ENCODE measurements around the gene NFYB.
"Not testable (repeated sequence)": the region's sequence is repeated elsewhere in the genome, so short reads cannot be mapped to it uniquely, and the experiment has no call there.

NFYB gene

DNA sequence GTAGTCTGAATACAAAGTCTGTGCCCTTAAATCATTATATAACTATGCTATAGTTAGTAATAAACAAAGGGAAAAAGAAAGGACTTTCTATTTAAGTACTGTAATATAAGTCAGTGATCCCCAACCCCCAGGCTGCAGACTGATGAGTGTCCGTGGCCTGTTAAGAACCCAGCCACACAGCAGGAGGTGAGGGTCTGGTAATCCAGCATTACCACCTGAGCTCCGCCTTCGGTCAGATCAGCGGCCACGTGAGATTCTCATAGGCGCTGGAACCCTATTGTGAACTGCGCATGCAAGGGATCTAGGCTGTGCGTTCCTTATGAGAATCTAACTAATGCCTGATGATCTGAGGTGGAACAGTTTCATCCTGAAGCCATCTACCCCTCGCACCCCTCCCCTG, 15.7 kb downstream of the NFYB start:
- H3K27me3 ChIP-seq (ENCODE audit: control insufficient read depth in 2 of 2, insufficient read depth in 2 of 2, low read length in 2 of 2), result no peaks in the 10 kb centered on the region
- H3K27ac ChIP-seq (ENCODE audit: low read depth in 2 of 2, low read length in 2 of 2), result no peak overlapping the region
- no peak overlapping the region for H3K9ac ChIP-seq (ENCODE audit: low read depth in 1 of 2, low read length in 2 of 2)
- no peaks in the 10 kb centered on the region for H3K9me3 ChIP-seq (ENCODE audit: control insufficient read depth in 2 of 2, low read length in 2 of 2)
- H3K4me1 ChIP-seq (ENCODE audit: control insufficient read depth in 2 of 2, insufficient read depth in 2 of 2, low read length in 2 of 2), result no peaks in the 10 kb centered on the region
- H3K4me3 ChIP-seq (ENCODE audit: low read length in 2 of 2), result no peak overlapping the region
- H3K36me3 ChIP-seq (ENCODE audit: control insufficient read depth in 2 of 2, insufficient read depth in 2 of 2, low read length in 2 of 2), result peaks cover 22 to 41% of the 10 kb centered on the region in 2 donors

DNA sequence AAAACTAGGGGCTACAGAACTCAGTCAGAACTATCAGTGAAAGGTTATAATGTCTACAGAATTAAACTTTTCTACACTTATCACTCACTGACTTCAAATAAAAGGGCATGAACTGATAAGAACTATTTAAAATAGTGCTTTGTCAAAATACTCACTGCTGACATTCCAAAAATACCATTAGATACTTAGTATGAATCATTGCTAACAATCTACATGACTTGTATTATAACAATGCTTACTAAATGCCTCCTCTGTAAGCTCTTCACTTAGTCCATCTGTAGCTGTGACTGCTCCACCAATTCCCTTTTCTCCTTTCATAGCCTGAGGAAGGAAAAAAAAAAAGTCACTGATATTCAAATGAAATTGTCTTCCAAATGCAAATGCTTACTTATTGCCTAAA, 17.0 kb downstream of the NFYB start:
- Histone ChIP-seq H3K27ac (ENCODE audit: low read depth in 2 of 2, low read length in 2 of 2) (no peak overlapping the region), H3K27me3 (ENCODE audit: control insufficient read depth in 2 of 2, insufficient read depth in 2 of 2, low read length in 2 of 2) (no peaks in the 10 kb centered on the region), H3K9ac (ENCODE audit: low read depth in 1 of 2, low read length in 2 of 2) (no peak overlapping the region), H3K4me3 (ENCODE audit: low read length in 2 of 2) (no peak overlapping the region), H3K36me3 (ENCODE audit: control insufficient read depth in 2 of 2, insufficient read depth in 2 of 2, low read length in 2 of 2) (peaks cover 16 to 40% of the 10 kb centered on the region in 2 donors), H3K9me3 (ENCODE audit: control insufficient read depth in 2 of 2, low read length in 2 of 2) (no peaks in the 10 kb centered on the region), H3K4me1 (ENCODE audit: control insufficient read depth in 2 of 2, insufficient read depth in 2 of 2, low read length in 2 of 2) (no peaks in the 10 kb centered on the region)

- Histone ChIP-seq H3K4me1 (ENCODE audit: control insufficient read depth in 2 of 2, insufficient read depth in 2 of 2, low read length in 2 of 2) (no peaks in the 10 kb centered on the region), H3K27ac (ENCODE audit: low read depth in 2 of 2, low read length in 2 of 2) (no peak overlapping the region), H3K4me3 (ENCODE audit: low read length in 2 of 2) (no peak overlapping the region), H3K9me3 (ENCODE audit: control insufficient read depth in 2 of 2, low read length in 2 of 2) (no peaks in the 10 kb centered on the region), H3K36me3 (ENCODE audit: control insufficient read depth in 2 of 2, insufficient read depth in 2 of 2, low read length in 2 of 2) (peaks cover 14% of the 10 kb centered on the region in 2 donors), H3K9ac (ENCODE audit: low read depth in 1 of 2, low read length in 2 of 2) (no peak overlapping the region), H3K27me3 (ENCODE audit: control insufficient read depth in 2 of 2, insufficient read depth in 2 of 2, low read length in 2 of 2) (no peaks in the 10 kb centered on the region)
These were observed 22.4 kb downstream of the NFYB start for GRCh38 chr12:104115587-104115975.

DNA sequence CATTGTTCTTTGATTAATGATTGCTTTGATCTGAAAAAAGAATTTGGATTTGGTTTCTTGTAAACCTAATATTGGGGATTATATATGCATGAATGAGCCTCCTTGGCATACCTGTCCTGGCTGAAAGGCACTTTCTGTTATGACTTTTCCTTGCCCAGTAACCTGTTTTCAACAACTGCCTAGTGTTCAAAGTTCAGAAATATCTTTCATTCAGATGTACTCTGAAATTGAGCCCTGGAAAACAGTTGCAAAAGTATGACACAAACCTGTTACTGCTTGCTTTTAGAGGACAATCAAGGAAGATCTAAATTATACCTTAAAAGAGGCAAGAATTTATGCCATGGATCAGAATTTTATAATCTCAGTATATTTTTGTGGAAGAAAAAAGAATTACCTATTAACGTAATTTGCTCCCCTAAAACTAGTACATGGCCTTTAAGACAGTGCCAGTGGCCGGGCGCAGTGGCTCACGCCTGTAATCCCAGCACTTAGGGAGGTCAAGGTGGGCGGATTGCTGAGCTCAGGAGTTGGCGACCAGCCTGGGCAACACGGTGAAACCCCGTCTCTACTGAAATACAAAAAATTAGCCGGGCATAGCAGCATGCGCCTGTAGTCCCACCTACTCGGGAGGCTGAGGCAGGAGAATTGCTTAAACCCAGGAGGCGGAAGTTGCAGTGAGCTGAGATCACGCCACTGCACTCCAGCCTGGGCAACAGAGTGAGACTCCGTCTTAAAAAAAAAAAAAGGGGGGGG, 23.0 kb downstream of the NFYB start:
- not testable (repeated sequence) for H3K27me3 ChIP-seq (ENCODE audit: control insufficient read depth in 2 of 2, insufficient read depth in 2 of 2, low read length in 2 of 2); H3K27ac ChIP-seq (ENCODE audit: low read depth in 2 of 2, low read length in 2 of 2); H3K4me3 ChIP-seq (ENCODE audit: low read length in 2 of 2); H3K9me3 ChIP-seq (ENCODE audit: control insufficient read depth in 2 of 2, low read length in 2 of 2); H3K9ac ChIP-seq (ENCODE audit: low read depth in 1 of 2, low read length in 2 of 2); H3K4me1 ChIP-seq (ENCODE audit: control insufficient read depth in 2 of 2, insufficient read depth in 2 of 2, low read length in 2 of 2)
- H3K36me3 ChIP-seq (ENCODE audit: control insufficient read depth in 2 of 2, insufficient read depth in 2 of 2, low read length in 2 of 2), result peaks cover 9 to 11% of the 10 kb centered on the region in 2 donors

DNA sequence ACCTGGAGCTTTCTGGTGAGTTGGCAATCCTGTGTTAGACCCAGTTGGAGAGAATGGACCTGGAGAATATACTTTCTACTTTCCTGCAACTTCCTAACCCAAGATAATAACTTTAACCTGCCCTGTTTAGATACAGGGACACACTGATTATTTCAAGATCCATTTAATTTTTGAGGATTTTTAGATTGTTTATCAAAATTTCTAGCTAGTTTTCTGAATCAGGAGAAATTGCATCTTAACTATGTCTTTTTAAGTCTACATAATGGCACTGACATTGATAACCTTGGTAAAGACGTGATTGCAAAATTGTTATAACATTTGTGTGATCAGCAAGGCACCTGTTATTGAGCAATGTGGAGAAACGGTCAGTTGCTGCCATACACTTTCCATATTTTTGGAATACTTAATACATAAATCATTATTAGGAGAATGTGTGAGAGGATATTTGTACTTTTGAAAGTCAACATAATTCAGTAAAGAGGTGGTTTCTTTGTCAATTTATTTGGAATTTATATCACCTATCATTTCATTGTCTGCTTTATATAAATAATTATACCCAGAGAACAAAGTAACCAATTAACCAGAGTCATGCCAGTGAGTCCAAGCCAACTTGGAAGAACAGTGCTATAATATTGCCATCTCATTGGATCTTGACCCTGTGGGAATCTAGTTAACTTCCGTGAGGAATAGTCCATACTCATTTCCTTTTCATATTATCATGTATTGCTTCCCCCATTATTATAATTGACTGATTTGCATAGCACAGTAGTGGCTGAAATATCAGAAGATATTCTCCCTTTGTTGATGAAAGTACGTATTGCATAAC, 28.4 kb downstream of the NFYB start:
- Histone ChIP-seq H3K9me3 (ENCODE audit: control insufficient read depth in 2 of 2, low read length in 2 of 2) (no peaks in the 10 kb centered on the region), H3K27me3 (ENCODE audit: control insufficient read depth in 2 of 2, insufficient read depth in 2 of 2, low read length in 2 of 2) (no peaks in the 10 kb centered on the region), H3K4me3 (ENCODE audit: low read length in 2 of 2) (no peak overlapping the region), H3K27ac (ENCODE audit: low read depth in 2 of 2, low read length in 2 of 2) (no peak overlapping the region), H3K36me3 (ENCODE audit: control insufficient read depth in 2 of 2, insufficient read depth in 2 of 2, low read length in 2 of 2) (no peaks in the 10 kb centered on the region), H3K4me1 (ENCODE audit: control insufficient read depth in 2 of 2, insufficient read depth in 2 of 2, low read length in 2 of 2) (peaks cover 0 to 2% of the 10 kb centered on the region in 2 donors), H3K9ac (ENCODE audit: low read depth in 1 of 2, low read length in 2 of 2) (no peak overlapping the region)

GRCh38 chr12:104108755-104109445, 29.1 kb downstream of the NFYB start:
- Histone ChIP-seq H3K9me3 (ENCODE audit: control insufficient read depth in 2 of 2, low read length in 2 of 2) (no peaks in the 10 kb centered on the region), H3K27me3 (ENCODE audit: control insufficient read depth in 2 of 2, insufficient read depth in 2 of 2, low read length in 2 of 2) (no peaks in the 10 kb centered on the region), H3K4me1 (ENCODE audit: control insufficient read depth in 2 of 2, insufficient read depth in 2 of 2, low read length in 2 of 2) (peaks cover 0 to 2% of the 10 kb centered on the region in 2 donors), H3K9ac (ENCODE audit: low read depth in 1 of 2, low read length in 2 of 2) (no peak overlapping the region), H3K36me3 (ENCODE audit: control insufficient read depth in 2 of 2, insufficient read depth in 2 of 2, low read length in 2 of 2) (no peaks in the 10 kb centered on the region), H3K4me3 (ENCODE audit: low read length in 2 of 2) (no peak overlapping the region), H3K27ac (ENCODE audit: low read depth in 2 of 2, low read length in 2 of 2) (no peak overlapping the region)

DNA sequence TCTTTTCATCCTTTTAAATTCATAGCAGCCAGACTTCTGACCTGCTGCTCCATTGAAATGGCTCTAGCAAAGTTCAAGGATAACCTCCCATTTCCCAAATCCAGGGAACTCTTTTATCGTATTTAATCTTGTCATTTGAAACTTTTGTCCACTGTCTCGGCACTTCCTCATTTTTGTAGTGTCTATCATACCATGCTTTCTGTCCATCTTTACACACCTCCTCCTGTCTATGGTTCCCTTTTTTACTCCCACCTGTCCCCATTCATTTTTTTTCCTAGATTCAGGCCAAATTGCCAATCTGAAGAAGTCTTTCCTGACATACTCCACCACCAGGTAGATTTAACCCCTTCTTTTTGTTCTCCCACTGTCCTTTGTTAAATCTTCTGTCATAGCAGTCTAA, 31.0 kb downstream of the NFYB start:
- H3K4me3 ChIP-seq (ENCODE audit: low read length in 2 of 2), result no peak overlapping the region
- H3K4me1 ChIP-seq (ENCODE audit: control insufficient read depth in 2 of 2, insufficient read depth in 2 of 2, low read length in 2 of 2), result peaks cover 0 to 2% of the 10 kb centered on the region in 2 donors
- no peak overlapping the region for H3K9ac ChIP-seq (ENCODE audit: low read depth in 1 of 2, low read length in 2 of 2)
- no peaks in the 10 kb centered on the region for H3K9me3 ChIP-seq (ENCODE audit: control insufficient read depth in 2 of 2, low read length in 2 of 2)
- no peaks in the 10 kb centered on the region for H3K27me3 ChIP-seq (ENCODE audit: control insufficient read depth in 2 of 2, insufficient read depth in 2 of 2, low read length in 2 of 2)
- H3K27ac ChIP-seq (ENCODE audit: low read depth in 2 of 2, low read length in 2 of 2), result no peak overlapping the region
- peaks cover 0 to 5% of the 10 kb centered on the region in 2 donors for H3K36me3 ChIP-seq (ENCODE audit: control insufficient read depth in 2 of 2, insufficient read depth in 2 of 2, low read length in 2 of 2)

GRCh38 chr12:104105461-104105860, 32.5 kb downstream of the NFYB start:
- H3K4me1 ChIP-seq (ENCODE audit: control insufficient read depth in 2 of 2, insufficient read depth in 2 of 2, low read length in 2 of 2), result peaks cover 0 to 2% of the 10 kb centered on the region in 2 donors
- H3K9me3 ChIP-seq (ENCODE audit: control insufficient read depth in 2 of 2, low read length in 2 of 2), result no peaks in the 10 kb centered on the region
- H3K27me3 ChIP-seq (ENCODE audit: control insufficient read depth in 2 of 2, insufficient read depth in 2 of 2, low read length in 2 of 2), result no peaks in the 10 kb centered on the region
- peaks cover 2 to 9% of the 10 kb centered on the region in 2 donors for H3K36me3 ChIP-seq (ENCODE audit: control insufficient read depth in 2 of 2, insufficient read depth in 2 of 2, low read length in 2 of 2)
- no peak overlapping the region for H3K27ac ChIP-seq (ENCODE audit: low read depth in 2 of 2, low read length in 2 of 2)
- H3K9ac ChIP-seq (ENCODE audit: low read depth in 1 of 2, low read length in 2 of 2), result no peak overlapping the region
- no peak overlapping the region for H3K4me3 ChIP-seq (ENCODE audit: low read length in 2 of 2)

- Histone ChIP-seq H3K27me3 (ENCODE audit: control insufficient read depth in 2 of 2, insufficient read depth in 2 of 2, low read length in 2 of 2) (no peaks in the 10 kb centered on the region), H3K9me3 (ENCODE audit: control insufficient read depth in 2 of 2, low read length in 2 of 2) (no peaks in the 10 kb centered on the region), H3K27ac (ENCODE audit: low read depth in 2 of 2, low read length in 2 of 2) (no peak overlapping the region), H3K9ac (ENCODE audit: low read depth in 1 of 2, low read length in 2 of 2) (no peak overlapping the region), H3K4me3 (ENCODE audit: low read length in 2 of 2) (no peak overlapping the region), H3K4me1 (ENCODE audit: control insufficient read depth in 2 of 2, insufficient read depth in 2 of 2, low read length in 2 of 2) (no peaks in the 10 kb centered on the region), H3K36me3 (ENCODE audit: control insufficient read depth in 2 of 2, insufficient read depth in 2 of 2, low read length in 2 of 2) (peaks cover 35 to 41% of the 10 kb centered on the region in 2 donors)
These were observed 40.1 kb downstream of the NFYB start for GRCh38 chr12:104097954-104098353.

GRCh38 chr12:104095289-104095688, 42.7 kb downstream of the NFYB start:
- H3K36me3 ChIP-seq (ENCODE audit: control insufficient read depth in 2 of 2, insufficient read depth in 2 of 2, low read length in 2 of 2), result peaks cover 34 to 38% of the 10 kb centered on the region in 2 donors
- H3K4me1 ChIP-seq (ENCODE audit: control insufficient read depth in 2 of 2, insufficient read depth in 2 of 2, low read length in 2 of 2), result no peaks in the 10 kb centered on the region
- H3K9me3 ChIP-seq (ENCODE audit: control insufficient read depth in 2 of 2, low read length in 2 of 2), result no peaks in the 10 kb centered on the region
- H3K4me3 ChIP-seq (ENCODE audit: low read length in 2 of 2), result no peak overlapping the region
- no peak overlapping the region for H3K27ac ChIP-seq (ENCODE audit: low read depth in 2 of 2, low read length in 2 of 2)
- no peaks in the 10 kb centered on the region for H3K27me3 ChIP-seq (ENCODE audit: control insufficient read depth in 2 of 2, insufficient read depth in 2 of 2, low read length in 2 of 2)
- H3K9ac ChIP-seq (ENCODE audit: low read depth in 1 of 2, low read length in 2 of 2), result no peak overlapping the region

Measured in mucosa of rectum (tissue), 2 donors.